Endothelial cell (in vitro differentiated cells): ENCODE results near the gene ARPC2. TPM values are rescaled to one million over a fixed set of nuclear protein-coding genes. Genes with fewer than 3 reads are reported as not detected.

Source experiments
- DNase-seq: peaks from one replicate; pipeline ENCODE4 v3.0.0; 2021; ENCODE audit warnings: low spot score
- H3K27ac Mint-ChIP-seq: one replicate; pipeline ENCODE4 v1.8.0; 2021; ENCODE audit warnings: mixed read lengths, inconsistent platforms; ENCODE audit not compliant: unreplicated experiment
- H3K27me3 Mint-ChIP-seq: one replicate; pipeline ENCODE4 v1.8.0; 2021; ENCODE audit warnings: mild to moderate bottlenecking, moderate library complexity, mixed read lengths, inconsistent platforms; ENCODE audit not compliant: unreplicated experiment
- H3K36me3 Mint-ChIP-seq: one replicate; pipeline ENCODE4 v1.8.0; 2021; ENCODE audit warnings: mild to moderate bottlenecking, low read depth, mixed read lengths, inconsistent platforms; ENCODE audit not compliant: unreplicated experiment
- H3K4me1 Mint-ChIP-seq: one replicate; pipeline ENCODE4 v1.8.0; 2021; ENCODE audit warnings: mild to moderate bottlenecking, mixed read lengths, inconsistent platforms; ENCODE audit not compliant: unreplicated experiment
- H3K4me3 Mint-ChIP-seq: one replicate; pipeline ENCODE4 v1.8.0; 2021; ENCODE audit warnings: mild to moderate bottlenecking, mixed read lengths, inconsistent platforms; ENCODE audit not compliant: unreplicated experiment
- H3K9me3 Mint-ChIP-seq: one replicate; pipeline ENCODE4 v1.8.0; 2021; ENCODE audit warnings: mixed read lengths, inconsistent platforms; ENCODE audit not compliant: unreplicated experiment
- CTCF ChIP-seq: fragments of 200-600 bp; sonication (generic); IDR thresholded peaks from one replicate; pipeline ENCODE4 v1.5.0; 2021; ENCODE audit warnings: antibody characterized with exemption; ENCODE audit not compliant: unreplicated experiment
- total RNA-seq: library from RNA; stranded (reverse); fragmentation: NEBNext Ultra II Directional; extraction: Animal tissue kit (Norgen Biotek cat#: 25700); gene quantifications from one replicate; pipeline ENCODE4 v1.2.1, GENCODE V29; 2021; ENCODE audit not compliant: unreplicated experiment

The ARPC2 gene
- total RNA-seq, 1 donor from 2014 or later: 468 TPM

GRCh38 chr2:218194880-218195279, 22.1 kb upstream of the ARPC2 start:
- no peak overlapping the region for H3K27ac Mint-ChIP-seq
- no peak for TF ChIP-seq CTCF

GRCh38 chr2:218196974-218197373, 20.0 kb upstream of the ARPC2 start:
- H3K36me3 Mint-ChIP-seq: no peaks in the 10 kb centered on the region
- DNase-seq: no peak
- no peak for TF ChIP-seq CTCF
- H3K9me3 Mint-ChIP-seq: no peaks in the 10 kb centered on the region
- peaks cover 4% of the 10 kb centered on the region for H3K4me1 Mint-ChIP-seq
- peaks cover 1% of the 10 kb centered on the region for H3K27me3 Mint-ChIP-seq
- no peak overlapping the region for H3K4me3 Mint-ChIP-seq
- no peak overlapping the region for H3K27ac Mint-ChIP-seq

More at GRCh38 chr2:218194880-218195279, 22.1 kb upstream of the ARPC2 start:
- Mint-ChIP-seq H3K9me3 (no peaks in the 10 kb centered on the region), H3K4me1 (peaks cover 4% of the 10 kb centered on the region), H3K4me3 (peak overlapping the region; percentile 7), H3K36me3 (no peaks in the 10 kb centered on the region), H3K27me3 (peaks cover 1% of the 10 kb centered on the region)
- DNase-seq: peak; percentile 11

GRCh38 chr2:218202266-218202665, 14.7 kb upstream of the ARPC2 start:
- H3K27me3 Mint-ChIP-seq: peaks cover 1% of the 10 kb centered on the region
- no peaks in the 10 kb centered on the region for H3K9me3 Mint-ChIP-seq
- no peak for DNase-seq
- H3K36me3 Mint-ChIP-seq: no peaks in the 10 kb centered on the region
- no peak overlapping the region for H3K4me3 Mint-ChIP-seq
- no peak for TF ChIP-seq CTCF
- H3K4me1 Mint-ChIP-seq: no peaks in the 10 kb centered on the region
- no peak overlapping the region for H3K27ac Mint-ChIP-seq

- Mint-ChIP-seq H3K4me1 (peaks cover 2% of the 10 kb centered on the region), H3K27ac (no peak overlapping the region), H3K9me3 (no peaks in the 10 kb centered on the region), H3K36me3 (no peaks in the 10 kb centered on the region), H3K4me3 (no peak overlapping the region), H3K27me3 (no peaks in the 10 kb centered on the region)
- no peak for TF ChIP-seq CTCF
- DNase-seq: no peak
Measured at GRCh38 chr2:218209078-218209477, 7.9 kb upstream of the ARPC2 start.

GRCh38 chr2:218214116-218214515, 2.9 kb upstream of the ARPC2 start:
- TF ChIP-seq CTCF: no peak
- Mint-ChIP-seq H3K27me3 (peaks cover 20% of the 10 kb centered on the region), H3K4me1 (peaks cover 31% of the 10 kb centered on the region), H3K9me3 (no peaks in the 10 kb centered on the region), H3K36me3 (peaks cover 16% of the 10 kb centered on the region), H3K27ac (peak overlapping the region; percentile 79), H3K4me3 (no peak overlapping the region)
- no peak for DNase-seq
